Measurements from ENCODE around the gene OPN3. TPM values are rescaled to one million over a fixed set of nuclear protein-coding genes. Genes with fewer than 3 reads are reported as not detected.

OPN3 gene
- total and polyA plus RNA-seq, 9 of the 15 experiments (the other 6 are each of a cell fraction or from before 2014, with no cell fraction given) = 4.2 to 34.6 (median 17.0) TPM

GRCh38 chr1:241551759-241552638 lies 88.2 kb downstream of the OPN3 start (continued):
- TF ChIP-seq VEZF1 (CRISPR knock-in tag; IDR thresholded peaks at IDR 0.05) = peak; percentile 58
- TF ChIP-seq ATF3 (IDR thresholded peaks at IDR 0.05) = peak; percentile 72
- TF ChIP-seq ATF3 (CRISPR knock-in tag; conservative IDR thresholded peaks at IDR 0.05) = no peak
- peak; percentile 85 for TF ChIP-seq NFE2 (IDR thresholded peaks at IDR 0.05; ENCODE audit: low read depth)
- TF ChIP-seq MTF1 (CRISPR knock-in tag; IDR thresholded peaks at IDR 0.05; ENCODE audit: borderline replicate concordance) = no peak
- peak; percentile 41 to 76; a peak in 3 of 4 replicates for TF ChIP-seq TRIM24 (IDR thresholded peaks at IDR 0.05)
- no peak for TF ChIP-seq ZNF695 (CRISPR knock-in tag; IDR thresholded peaks at IDR 0.05)
- TF ChIP-seq MTA1 (IDR thresholded peaks at IDR 0.05; ENCODE audit: borderline replicate concordance) = peak; percentile 83
- 0 out of 2 replicates have a peak, but pooled peaks have one; percentile 40 for TF ChIP-seq GABPA (tag; conservative IDR thresholded peaks at IDR 0.05; ENCODE audit: low read depth)
- TF ChIP-seq EHMT2 (IDR thresholded peaks at IDR 0.05) = peak; percentile 85
- TF ChIP-seq HDAC1 (IDR thresholded peaks at IDR 0.05) = peak in 1 of 2 experiments; percentile 74; a peak in 1 of 4 replicates
- no peak for TF ChIP-seq IRF9 (tag; IDR thresholded peaks at IDR 0.05)
- peak; percentile 79 for TF ChIP-seq ZEB2 (IDR thresholded peaks at IDR 0.05)
- peak; percentile 10; the same call in 1 of the 2 replicates for TF ChIP-seq PKNOX1 (IDR thresholded peaks at IDR 0.05)
- TF ChIP-seq HDAC3 (IDR thresholded peaks at IDR 0.05; ENCODE audit: borderline replicate concordance, partially characterized antibody) = peak; percentile 46
- TF ChIP-seq FOXA3 (CRISPR knock-in tag; conservative IDR thresholded peaks at IDR 0.05 in 1 of 2, IDR thresholded peaks at IDR 0.05 in 1 of 2) = 0 out of 4 replicates have a peak, but pooled peaks of 1 of the 2 experiments have one; percentile 24
- peak; percentile 60; the same call in 1 of the 2 replicates for TF ChIP-seq ZBTB9 (CRISPR knock-in tag; IDR thresholded peaks at IDR 0.05)
- TF ChIP-seq OTX1 (CRISPR knock-in tag; IDR thresholded peaks at IDR 0.05) = peak; percentile 78; the same call in 1 of the 2 replicates
- TF ChIP-seq BCOR (IDR thresholded peaks at IDR 0.05) = peak; percentile 40; the same call in 1 of the 2 replicates
- peak; percentile 96 for TF ChIP-seq ZBTB43 (CRISPR knock-in tag; IDR thresholded peaks at IDR 0.05)
